GM23338 (cell line): ENCODE measurements around the gene ZSWIM1. TPM values are rescaled to one million over a fixed set of nuclear protein-coding genes. Genes with fewer than 3 reads are reported as not detected.
"Not testable (repeated sequence)": the region's sequence is repeated elsewhere in the genome, so short reads cannot be mapped to it uniquely, and the experiment has no call there.

Experiments used
- ATAC-seq: fragments of 200-7000 bp; cut with Tn5 transposase; 3 replicates; pipeline ENCODE4 v1.9.1; 2020
- DNase-seq: peaks from one replicate; pipeline ENCODE4 v3.0.0-alpha.2; 2015; ENCODE audit warnings: low spot score
- H2AFZ ChIP-seq: fragments of 200-600 bp; sonication (generic); 2 replicates; pipeline ENCODE4 v1.8.0; 2016; ENCODE audit warnings: antibody characterized with exemption, mild to moderate bottlenecking, moderate library complexity
- H3F3A ChIP-seq: fragments of 200-600 bp; sonication (generic); replicated peaks from 2 replicates; pipeline ENCODE4 v1.8.0; 2017; ENCODE audit warnings: antibody characterized with exemption, mixed run types, low read depth
- H3K27ac ChIP-seq: fragments of 200-600 bp; sonication (generic); 2 replicates; pipeline ENCODE4 v1.6.1; 2016; ENCODE audit warnings: low read depth
- H3K27me3 ChIP-seq: fragments of 200-600 bp; sonication (generic); 2 replicates; pipeline ENCODE4 v1.8.0; 2016; ENCODE audit warnings: mild to moderate bottlenecking, mixed run types, moderate library complexity; ENCODE audit not compliant: insufficient read depth
- H3K36me3 ChIP-seq: fragments of 200-600 bp; sonication (generic); 2 replicates; pipeline ENCODE4 v1.8.0; 2016; ENCODE audit warnings: mild to moderate bottlenecking; ENCODE audit not compliant: insufficient read depth
- H3K4me1 ChIP-seq: fragments of 200-600 bp; sonication (generic); 2 replicates; pipeline ENCODE4 v1.8.0; 2016; ENCODE audit warnings: mild to moderate bottlenecking, moderate library complexity; ENCODE audit not compliant: insufficient read depth
- H3K4me2 ChIP-seq: fragments of 200-600 bp; sonication (generic); 2 replicates; pipeline ENCODE4 v1.7.1; 2017; ENCODE audit warnings: mixed run types
- H3K4me3 ChIP-seq: fragments of 200-600 bp; sonication (generic); 2 replicates; pipeline ENCODE4 v1.6.1; 2016; ENCODE audit warnings: mixed run types
- H3K79me2 ChIP-seq: fragments of 200-600 bp; sonication (generic); replicated peaks from 2 replicates; pipeline ENCODE4 v1.8.0; 2017; ENCODE audit warnings: mild to moderate bottlenecking; ENCODE audit not compliant: insufficient read depth
- H3K9me2 ChIP-seq: fragments of 200-600 bp; sonication (generic); 2 replicates; pipeline ENCODE4 v1.8.0; 2017; ENCODE audit not compliant: insufficient read depth
- H4K20me1 ChIP-seq: fragments of 200-600 bp; sonication (generic); replicated peaks from 2 replicates; pipeline ENCODE4 v1.8.0; 2017; ENCODE audit warnings: mild to moderate bottlenecking; ENCODE audit not compliant: insufficient read depth
- H3K27ac Mint-ChIP-seq: 2 replicates; pipeline ENCODE4 v1.8.0; 2020; ENCODE audit warnings: inconsistent platforms, mild to moderate bottlenecking, moderate library complexity, mixed read lengths
- H3K27me3 Mint-ChIP-seq: 3 replicates; pipeline ENCODE4 v1.8.0; 2022; ENCODE audit warnings: low read depth, mild to moderate bottlenecking, moderate library complexity, mixed read lengths, inconsistent platforms; ENCODE audit not compliant: insufficient read depth, poor library complexity
- H3K36me3 Mint-ChIP-seq: 3 replicates; pipeline ENCODE4 v1.8.0; 2021; ENCODE audit warnings: low read depth, mild to moderate bottlenecking, inconsistent platforms, moderate library complexity, mixed read lengths
- H3K4me1 Mint-ChIP-seq: 3 replicates; pipeline ENCODE4 v1.8.0; 2020; ENCODE audit warnings: mild to moderate bottlenecking, inconsistent platforms, mixed read lengths
- H3K4me3 Mint-ChIP-seq: 3 replicates; pipeline ENCODE4 v1.8.0; 2021; ENCODE audit warnings: moderate library complexity, mild to moderate bottlenecking, inconsistent platforms, mixed read lengths
- H3K9me3 Mint-ChIP-seq: 3 replicates; pipeline ENCODE4 v1.8.0; 2020; ENCODE audit warnings: moderate library complexity, mild to moderate bottlenecking, inconsistent platforms, mixed read lengths
- CREB1 ChIP-seq: fragments of 250-450 bp; sonication (Bioruptor Pico); IDR thresholded peaks from 2 replicates; pipeline ENCODE4 v1.5.0; 2020; ENCODE audit warnings: low read depth, mild to moderate bottlenecking, moderate library complexity
- CTCF ChIP-seq, 2 experiments: fragments of 200-600 bp in 1 of 2; sonication (generic) in 1 of 2; conservative IDR thresholded peaks; 2 replicates each; pipeline versions ENCODE4 v1.5.1 to v1.6.1; 2016 to 2017; ENCODE audit warnings: antibody characterized with exemption in 2 of 2, low read depth in 2 of 2, mild to moderate bottlenecking in 2 of 2, moderate library complexity in 1 of 2
- EZH2 ChIP-seq: fragments of 200-600 bp; sonication (generic); IDR thresholded peaks from one replicate; pipeline ENCODE4 v1.8.0; 2017; ENCODE audit warnings: antibody characterized with exemption, mild to moderate bottlenecking, low read depth; ENCODE audit not compliant: unreplicated experiment
- EZH2phosphoT487 ChIP-seq: fragments of 200-600 bp; sonication (generic); IDR thresholded peaks from one replicate; pipeline ENCODE4 v1.8.1; 2018; ENCODE audit warnings: antibody characterized with exemption; ENCODE audit not compliant: unreplicated experiment
- JUNB ChIP-seq: IDR thresholded peaks from one replicate; pipeline ENCODE4 v1.6.1; 2016; ENCODE audit warnings: antibody characterized with exemption; ENCODE audit not compliant: unreplicated experiment
- NANOG ChIP-seq: IDR thresholded peaks from 2 replicates; pipeline ENCODE4 v1.6.1; 2016; ENCODE audit warnings: antibody characterized with exemption, borderline replicate concordance
- POLR2AphosphoS5 ChIP-seq: IDR thresholded peaks from 2 replicates; pipeline ENCODE4 v1.6.1; 2016; ENCODE audit warnings: antibody characterized with exemption, low read depth
- polyA plus RNA-seq: library from polyadenylated mRNA; unstranded; fragments of >200 nt; fragmentation: Nextera tagmentation; extraction: Ambion mirVana; gene quantifications from 2 replicates; pipeline ENCODE4 v1.2.1, GENCODE V29; 2016
- total RNA-seq: library from RNA; depleted of rRNA; stranded (reverse); fragments of >200 nt; shearing (Covaris generic); gene quantifications from 2 replicates; pipeline ENCODE4 v1.2.3, GENCODE V29; 2014
- TF ChIP-seq, protein P1 (sequence below): fragments of 250-450 bp; sonication (Bioruptor Pico); IDR thresholded peaks from 2 replicates; pipeline ENCODE4 v1.5.0; 2020; ENCODE audit warnings: mild to moderate bottlenecking, moderate library complexity

ZSWIM1 gene
- total and polyA plus RNA-seq, 2 experiments from 2014 or later = 11.5 to 16.2 TPM

GRCh38 chr20:45872626-45873025, 8.4 kb upstream of the ZSWIM1 start (continued):
- TF ChIP-seq CTCF (conservative IDR thresholded peaks at IDR 0.05; ENCODE audit: low read depth in 2 of 2) (no peak), NANOG (no peak), EZH2 (no peak)

GRCh38 chr20:45873409-45874103, 7.5 kb upstream of the ZSWIM1 start:
- Histone ChIP-seq H3K27ac (no peak overlapping the region), H3K4me3 (no peak overlapping the region), H3K4me1 (no peaks in the 10 kb centered on the region), H4K20me1 (no peaks in the 10 kb centered on the region), H3F3A (no peaks in the 10 kb centered on the region), H3K36me3 (no peaks in the 10 kb centered on the region), H3K9me2 (no peaks in the 10 kb centered on the region), H3K4me2 (no peak overlapping the region), H3K79me2 (no peaks in the 10 kb centered on the region), H2AFZ (no peak overlapping the region), H3K27me3 (no peaks in the 10 kb centered on the region)
- peaks cover 5% of the 10 kb centered on the region for H3K27me3 Mint-ChIP-seq
- TF ChIP-seq, protein P1, sequence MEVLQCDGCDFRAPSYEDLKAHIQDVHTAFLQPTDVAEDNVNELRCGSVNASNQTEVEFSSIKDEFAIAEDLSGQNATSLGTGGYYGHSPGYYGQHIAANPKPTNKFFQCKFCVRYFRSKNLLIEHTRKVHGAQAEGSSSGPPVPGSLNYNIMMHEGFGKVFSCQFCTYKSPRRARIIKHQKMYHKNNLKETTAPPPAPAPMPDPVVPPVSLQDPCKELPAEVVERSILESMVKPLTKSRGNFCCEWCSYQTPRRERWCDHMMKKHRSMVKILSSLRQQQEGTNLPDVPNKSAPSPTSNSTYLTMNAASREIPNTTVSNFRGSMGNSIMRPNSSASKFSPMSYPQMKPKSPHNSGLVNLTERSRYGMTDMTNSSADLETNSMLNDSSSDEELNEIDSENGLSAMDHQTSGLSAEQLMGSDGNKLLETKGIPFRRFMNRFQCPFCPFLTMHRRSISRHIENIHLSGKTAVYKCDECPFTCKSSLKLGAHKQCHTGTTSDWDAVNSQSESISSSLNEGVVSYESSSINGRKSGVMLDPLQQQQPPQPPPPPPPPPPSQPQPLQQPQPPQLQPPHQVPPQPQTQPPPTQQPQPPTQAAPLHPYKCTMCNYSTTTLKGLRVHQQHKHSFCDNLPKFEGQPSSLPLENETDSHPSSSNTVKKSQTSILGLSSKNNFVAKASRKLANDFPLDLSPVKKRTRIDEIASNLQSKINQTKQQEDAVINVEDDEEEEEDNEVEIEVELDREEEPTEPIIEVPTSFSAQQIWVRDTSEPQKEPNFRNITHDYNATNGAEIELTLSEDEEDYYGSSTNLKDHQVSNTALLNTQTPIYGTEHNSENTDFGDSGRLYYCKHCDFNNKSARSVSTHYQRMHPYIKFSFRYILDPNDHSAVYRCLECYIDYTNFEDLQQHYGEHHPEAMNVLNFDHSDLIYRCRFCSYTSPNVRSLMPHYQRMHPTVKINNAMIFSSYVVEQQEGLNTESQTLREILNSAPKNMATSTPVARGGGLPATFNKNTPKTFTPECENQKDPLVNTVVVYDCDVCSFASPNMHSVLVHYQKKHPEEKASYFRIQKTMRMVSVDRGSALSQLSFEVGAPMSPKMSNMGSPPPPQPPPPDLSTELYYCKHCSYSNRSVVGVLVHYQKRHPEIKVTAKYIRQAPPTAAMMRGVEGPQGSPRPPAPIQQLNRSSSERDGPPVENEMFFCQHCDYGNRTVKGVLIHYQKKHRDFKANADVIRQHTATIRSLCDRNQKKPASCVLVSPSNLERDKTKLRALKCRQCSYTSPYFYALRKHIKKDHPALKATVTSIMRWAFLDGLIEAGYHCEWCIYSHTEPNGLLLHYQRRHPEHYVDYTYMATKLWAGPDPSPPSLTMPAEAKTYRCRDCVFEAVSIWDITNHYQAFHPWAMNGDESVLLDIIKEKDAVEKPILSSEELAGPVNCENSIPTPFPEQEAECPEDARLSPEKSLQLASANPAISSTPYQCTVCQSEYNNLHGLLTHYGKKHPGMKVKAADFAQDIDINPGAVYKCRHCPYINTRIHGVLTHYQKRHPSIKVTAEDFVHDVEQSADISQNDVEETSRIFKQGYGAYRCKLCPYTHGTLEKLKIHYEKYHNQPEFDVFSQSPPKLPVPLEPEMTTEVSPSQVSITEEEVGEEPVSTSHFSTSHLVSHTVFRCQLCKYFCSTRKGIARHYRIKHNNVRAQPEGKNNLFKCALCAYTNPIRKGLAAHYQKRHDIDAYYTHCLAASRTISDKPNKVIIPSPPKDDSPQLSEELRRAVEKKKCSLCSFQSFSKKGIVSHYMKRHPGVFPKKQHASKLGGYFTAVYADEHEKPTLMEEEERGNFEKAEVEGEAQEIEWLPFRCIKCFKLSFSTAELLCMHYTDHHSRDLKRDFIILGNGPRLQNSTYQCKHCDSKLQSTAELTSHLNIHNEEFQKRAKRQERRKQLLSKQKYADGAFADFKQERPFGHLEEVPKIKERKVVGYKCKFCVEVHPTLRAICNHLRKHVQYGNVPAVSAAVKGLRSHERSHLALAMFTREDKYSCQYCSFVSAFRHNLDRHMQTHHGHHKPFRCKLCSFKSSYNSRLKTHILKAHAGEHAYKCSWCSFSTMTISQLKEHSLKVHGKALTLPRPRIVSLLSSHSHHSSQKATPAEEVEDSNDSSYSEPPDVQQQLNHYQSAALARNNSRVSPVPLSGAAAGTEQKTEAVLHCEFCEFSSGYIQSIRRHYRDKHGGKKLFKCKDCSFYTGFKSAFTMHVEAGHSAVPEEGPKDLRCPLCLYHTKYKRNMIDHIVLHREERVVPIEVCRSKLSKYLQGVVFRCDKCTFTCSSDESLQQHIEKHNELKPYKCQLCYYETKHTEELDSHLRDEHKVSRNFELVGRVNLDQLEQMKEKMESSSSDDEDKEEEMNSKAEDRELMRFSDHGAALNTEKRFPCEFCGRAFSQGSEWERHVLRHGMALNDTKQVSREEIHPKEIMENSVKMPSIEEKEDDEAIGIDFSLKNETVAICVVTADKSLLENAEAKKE = no peak
- TF ChIP-seq EZH2phosphoT487 (no peak), JUNB (no peak), POLR2AphosphoS5 (no peak), NANOG (no peak), CTCF (conservative IDR thresholded peaks at IDR 0.05; ENCODE audit: low read depth in 2 of 2) (no peak), EZH2 (no peak), CREB1 (no peak)
- no peak overlapping the region for H3K27ac Mint-ChIP-seq
- H3K4me3 Mint-ChIP-seq = no peak overlapping the region
- no peaks in the 10 kb centered on the region for H3K4me1 Mint-ChIP-seq
- ATAC-seq (no peak), DNase-seq (no peak)
- peaks cover 4% of the 10 kb centered on the region; the same call in 1 of the 3 replicates for H3K9me3 Mint-ChIP-seq
- peaks cover 9% of the 10 kb centered on the region; the same call in 1 of the 3 replicates for H3K36me3 Mint-ChIP-seq

GRCh38 chr20:45874104-45874481, 6.9 kb upstream of the ZSWIM1 start:
- H3K27ac Mint-ChIP-seq = not testable (repeated sequence)

More at GRCh38 chr20:45874104-45874481, 6.9 kb upstream of the ZSWIM1 start:
- H3K79me2 ChIP-seq, H3K36me3 ChIP-seq, H3K4me1 ChIP-seq, H3K9me2 ChIP-seq, H3K27me3 Mint-ChIP-seq, ATAC-seq, H2AFZ ChIP-seq, H3K27me3 ChIP-seq, H3K27ac ChIP-seq, DNase-seq, H3K4me1 Mint-ChIP-seq, H3K4me3 Mint-ChIP-seq, H3K36me3 Mint-ChIP-seq, H3K4me3 ChIP-seq, H3K9me3 Mint-ChIP-seq, H3K4me2 ChIP-seq, H4K20me1 ChIP-seq, H3F3A ChIP-seq: not testable (repeated sequence)
